Thoracic aorta (tissue), 2 donors: Measurements from ENCODE around the gene KIRREL3. TPM values are rescaled to one million over a fixed set of nuclear protein-coding genes. Genes with fewer than 3 reads are reported as not detected.

Experiments
- ATAC-seq: fragments of 150-250 bp; one replicate; pipeline ENCODE4 v1.8.0; 2017; ENCODE audit warnings: low read depth; ENCODE audit not compliant: insufficient number of reproducible peaks, low FRiP score
- DNase-seq: peaks from one replicate; pipeline ENCODE4 v3.0.0-alpha.2; 2020; ENCODE audit warnings: low spot score
- H3K27ac ChIP-seq, 2 donors: fragments of 200-600 bp; sonication (generic); 1 replicate in 1 of 2; 2 replicates in 1 of 2; pipeline ENCODE4 v1.5.1; 2016; ENCODE audit warnings: mild to moderate bottlenecking in 2 of 2, moderate library complexity in 2 of 2
- H3K27me3 ChIP-seq: fragments of 200-600 bp; sonication (generic); replicated peaks from 2 replicates; pipeline ENCODE4 v1.6.0; 2016; ENCODE audit warnings: mild to moderate bottlenecking; ENCODE audit not compliant: insufficient read depth
- H3K36me3 ChIP-seq: fragments of 200-600 bp; sonication (generic); one replicate; pipeline ENCODE4 v1.5.1; 2016
- H3K4me1 ChIP-seq, 2 donors: fragments of 200-600 bp; sonication (generic); 1 replicate in 1 of 2; 2 replicates in 1 of 2; pipeline versions ENCODE4 v1.5.1 to v1.6.0; 2016; ENCODE audit warnings: low read depth in 2 of 2, mild to moderate bottlenecking in 1 of 2; ENCODE audit not compliant: control insufficient read depth in 1 of 2
- H3K4me3 ChIP-seq: fragments of 200-600 bp; sonication (generic); 2 replicates; pipeline ENCODE4 v1.5.1; 2016; ENCODE audit warnings: mild to moderate bottlenecking
- H3K9me3 ChIP-seq: fragments of 200-600 bp; sonication (generic); 2 replicates; pipeline ENCODE4 v1.5.1; 2016
- CTCF ChIP-seq: fragments of 200-600 bp; sonication (generic); IDR thresholded peaks from one replicate; pipeline ENCODE4 v1.5.1; 2019; ENCODE audit warnings: antibody characterized with exemption
- total RNA-seq, 2 donors: library from RNA; depleted of rRNA; stranded (reverse); fragments of >200 nt; gene quantifications; one replicate each; pipeline versions ENCODE4 v1.1.0 to v1.2.3, GENCODE V29; 2016

The KIRREL3 gene
- total RNA-seq, 2 donors from 2014 or later, result not detected

GRCh38 chr11:126630893-126631798 lies 369.4 kb downstream of the KIRREL3 start:
- Histone ChIP-seq H3K4me3 (no peak overlapping the region), H3K27me3 (no peaks in the 10 kb centered on the region), H3K4me1 (no peaks in the 10 kb centered on the region), H3K27ac (no peak overlapping the region), H3K9me3 (no peaks in the 10 kb centered on the region), H3K36me3 (no peaks in the 10 kb centered on the region)
- TF ChIP-seq CTCF, result no peak
- ATAC-seq, result no peak
- DNase-seq, result no peak

- no peaks in the 10 kb centered on the region for H3K9me3 ChIP-seq
- no peaks in the 10 kb centered on the region for H3K36me3 ChIP-seq
- no peaks in the 10 kb centered on the region for H3K4me1 ChIP-seq
- H3K27me3 ChIP-seq, result no peaks in the 10 kb centered on the region
- TF ChIP-seq CTCF, result no peak
- ATAC-seq (no peak), DNase-seq (no peak)
- no peak overlapping the region for H3K27ac ChIP-seq
- H3K4me3 ChIP-seq, result no peak overlapping the region
Observed at GRCh38 chr11:126630488-126630887, 370.1 kb downstream of the KIRREL3 start.

GRCh38 chr11:126628790-126629621 lies 371.6 kb downstream of the KIRREL3 start:
- DNase-seq (no peak), ATAC-seq (no peak)
- no peak overlapping the region for H3K27ac ChIP-seq
- no peak overlapping the region for H3K4me3 ChIP-seq
- TF ChIP-seq CTCF, result no peak
- no peaks in the 10 kb centered on the region for H3K9me3 ChIP-seq
- H3K4me1 ChIP-seq, result no peaks in the 10 kb centered on the region
- no peaks in the 10 kb centered on the region for H3K36me3 ChIP-seq
- H3K27me3 ChIP-seq, result no peaks in the 10 kb centered on the region

GRCh38 chr11:126628450-126628789 lies 372.1 kb downstream of the KIRREL3 start:
- no peak for DNase-seq
- Histone ChIP-seq H3K27me3 (no peaks in the 10 kb centered on the region), H3K4me1 (no peaks in the 10 kb centered on the region), H3K27ac (no peak overlapping the region), H3K36me3 (no peaks in the 10 kb centered on the region), H3K9me3 (no peaks in the 10 kb centered on the region), H3K4me3 (no peak overlapping the region)
- TF ChIP-seq CTCF, result no peak
- ATAC-seq, result no peak

- ATAC-seq, result no peak
- no peaks in the 10 kb centered on the region for H3K36me3 ChIP-seq
- TF ChIP-seq CTCF, result no peak
- no peaks in the 10 kb centered on the region for H3K9me3 ChIP-seq
- H3K4me3 ChIP-seq, result no peak overlapping the region
- no peak for DNase-seq
- no peak overlapping the region for H3K27ac ChIP-seq
- H3K27me3 ChIP-seq, result no peaks in the 10 kb centered on the region
- no peaks in the 10 kb centered on the region for H3K4me1 ChIP-seq
Observed at GRCh38 chr11:126627421-126627820, 373.1 kb downstream of the KIRREL3 start.
